Pons (tissue), 1 donor: ENCODE measurements around the gene MUC6.
A peak's percentile ranks its signal among the peaks of the same experiment; 100 is the strongest.
"Not testable (repeated sequence)": the region's sequence is repeated elsewhere in the genome, so short reads cannot be mapped to it uniquely, and the experiment has no call there.

Experiments
- DNase-seq: peaks from one replicate; pipeline ENCODE4 v3.0.0-alpha.2; 2016; ENCODE audit warnings: low spot score

The MUC6 gene

DNA sequence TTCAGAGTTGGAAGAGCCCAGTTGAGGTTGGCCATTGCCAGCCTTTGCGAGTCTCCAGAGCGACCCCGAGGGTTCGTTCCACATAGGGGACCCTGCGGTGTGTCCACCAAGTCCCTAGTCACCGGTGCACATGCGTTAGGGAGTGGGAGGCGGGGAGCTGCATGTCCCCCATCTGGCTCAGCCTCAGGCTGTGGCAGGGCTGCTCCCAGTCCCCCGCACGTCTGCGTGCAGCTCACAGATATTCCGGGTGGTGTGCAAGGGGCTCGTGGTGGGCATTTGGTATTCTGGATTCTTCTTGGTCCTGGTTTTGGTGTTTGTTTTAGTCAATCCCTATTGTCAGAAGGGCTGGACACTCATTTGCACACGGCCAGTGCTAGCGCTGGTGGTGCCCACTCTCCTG lies 48.8 kb downstream of the MUC6 start:
- no peak for DNase-seq

DNA sequence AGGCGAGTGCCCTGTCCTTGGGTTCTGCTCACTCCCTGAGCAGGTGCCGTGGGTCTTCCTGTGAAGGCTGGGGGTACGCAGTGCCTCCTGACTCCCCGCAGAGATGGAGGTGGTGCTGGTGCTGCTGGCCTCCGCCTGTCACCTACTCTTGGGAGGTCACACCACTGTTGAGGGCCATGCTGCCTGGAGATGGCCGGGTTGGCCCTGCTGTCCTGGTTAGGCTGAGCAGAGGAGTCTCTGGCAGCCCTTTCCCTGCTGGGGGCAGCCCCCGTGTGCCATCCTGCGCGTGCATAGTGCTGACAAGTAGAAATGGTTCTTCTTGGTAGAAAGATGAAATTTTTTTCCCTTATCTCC lies 49.6 kb downstream of the MUC6 start:
- DNase-seq = no peak

DNA sequence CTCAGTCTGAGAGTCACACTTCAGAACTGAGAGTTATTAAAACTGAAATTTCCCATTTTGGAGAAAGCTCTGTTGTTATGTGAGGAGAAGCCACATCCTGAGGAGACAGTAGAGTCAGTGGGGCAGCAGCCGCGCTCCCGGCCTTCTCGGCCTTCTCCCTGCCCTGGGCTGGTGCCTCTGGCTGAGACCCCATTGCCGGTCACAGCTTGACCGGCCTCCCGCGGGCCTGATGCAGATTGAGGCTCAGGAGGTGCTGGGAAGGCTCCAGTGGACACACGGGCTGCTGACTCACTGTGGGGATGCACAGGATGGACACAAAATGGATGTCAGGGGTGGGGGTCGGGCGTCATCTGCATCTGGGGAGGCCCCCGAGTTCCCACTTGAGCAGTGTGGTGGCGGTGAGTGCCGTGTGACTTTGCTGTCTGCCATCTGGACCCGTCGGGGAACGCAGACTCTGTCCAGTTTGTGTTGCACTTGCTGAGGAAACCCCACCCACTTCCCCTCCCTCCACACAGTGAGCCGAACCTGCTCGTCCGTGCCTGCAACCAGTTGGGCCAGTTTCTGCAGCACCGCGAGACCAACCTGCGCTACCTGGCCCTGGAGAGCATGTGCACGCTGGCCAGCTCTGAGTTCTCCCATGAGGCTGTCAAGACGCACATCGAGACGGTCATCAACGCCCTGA lies 50.1 kb downstream of the MUC6 start:
- no peak for DNase-seq

DNA sequence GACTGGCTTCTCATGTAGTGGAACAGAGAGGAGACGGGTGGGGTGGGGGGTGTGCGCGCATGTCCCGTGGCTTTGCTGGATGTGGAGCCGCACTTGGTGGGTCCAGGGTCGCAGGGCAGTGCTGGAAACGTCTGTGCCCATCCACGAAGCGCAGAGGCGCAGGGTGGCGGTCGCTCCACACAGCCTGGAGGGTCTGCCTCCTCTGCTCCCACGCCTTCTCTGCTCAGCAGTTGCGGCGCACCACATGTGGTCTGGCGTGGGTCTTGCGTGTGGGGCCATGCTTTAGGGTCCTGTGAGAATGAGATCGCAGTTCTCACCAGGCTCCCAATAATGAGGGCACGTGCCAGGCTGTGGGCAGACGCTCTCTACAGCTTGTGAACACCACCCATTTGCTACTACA lies 50.7 kb downstream of the MUC6 start:
- no peak for DNase-seq

DNA sequence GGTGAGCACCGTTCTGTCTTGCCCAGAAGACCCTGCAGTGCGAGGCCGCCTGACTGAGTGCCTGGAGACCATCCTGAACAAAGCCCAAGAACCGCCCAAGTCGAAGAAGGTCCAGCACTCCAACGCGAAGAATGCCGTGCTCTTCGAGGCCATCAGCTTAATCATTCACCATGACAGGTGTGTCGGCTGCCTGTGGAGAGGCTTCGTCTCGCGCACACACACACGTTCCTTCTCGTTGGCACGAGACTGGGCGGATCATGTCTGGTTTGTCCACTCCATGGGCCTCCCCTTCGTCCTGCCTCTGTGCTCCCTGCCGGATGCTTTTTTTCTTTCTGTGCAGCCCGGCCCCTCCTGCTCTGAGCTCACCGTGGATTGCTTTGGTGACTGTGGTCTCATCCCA lies 51.1 kb downstream of the MUC6 start:
- DNase-seq = no peak

DNA sequence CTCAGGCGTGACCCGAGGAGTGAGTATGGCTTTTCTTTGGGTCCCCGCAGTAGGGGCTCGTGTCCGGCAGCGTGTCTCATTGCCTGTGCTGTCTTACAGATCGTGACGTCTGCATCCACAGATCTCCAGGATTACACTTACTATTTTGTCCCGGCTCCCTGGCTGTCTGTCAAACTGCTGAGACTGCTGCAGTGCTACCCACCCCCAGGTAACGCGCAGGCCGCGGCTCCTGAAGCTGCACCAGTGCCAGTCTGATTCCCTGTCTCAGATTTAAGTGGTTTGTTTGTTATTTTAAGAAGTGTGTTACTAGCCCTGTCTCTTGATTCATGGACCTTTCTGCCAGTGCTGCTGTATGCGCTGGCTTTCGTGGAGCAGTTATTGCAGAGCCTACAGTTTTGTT lies 52.0 kb downstream of the MUC6 start:
- DNase-seq = no peak

DNA sequence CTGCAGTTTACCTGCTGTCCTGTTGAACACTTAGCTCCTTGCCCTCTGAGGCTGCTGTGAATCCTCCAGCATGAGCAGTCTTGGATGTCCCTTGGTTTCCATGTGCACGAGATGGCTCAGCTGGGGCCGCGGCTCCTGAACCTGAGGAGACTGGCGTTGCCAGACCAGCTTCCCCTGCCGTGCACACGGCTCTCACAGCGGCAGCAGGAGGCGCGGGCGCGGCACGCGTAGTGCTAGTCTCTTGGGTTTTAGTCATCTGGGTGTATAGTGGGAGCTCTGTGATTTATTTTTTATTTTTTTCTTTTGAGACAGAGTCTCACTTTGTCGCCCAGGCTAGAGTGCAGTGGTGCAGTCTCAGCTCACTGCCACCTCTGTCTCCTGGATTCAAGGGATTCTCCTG lies 54.8 kb downstream of the MUC6 start:
- DNase-seq = no peak

DNA sequence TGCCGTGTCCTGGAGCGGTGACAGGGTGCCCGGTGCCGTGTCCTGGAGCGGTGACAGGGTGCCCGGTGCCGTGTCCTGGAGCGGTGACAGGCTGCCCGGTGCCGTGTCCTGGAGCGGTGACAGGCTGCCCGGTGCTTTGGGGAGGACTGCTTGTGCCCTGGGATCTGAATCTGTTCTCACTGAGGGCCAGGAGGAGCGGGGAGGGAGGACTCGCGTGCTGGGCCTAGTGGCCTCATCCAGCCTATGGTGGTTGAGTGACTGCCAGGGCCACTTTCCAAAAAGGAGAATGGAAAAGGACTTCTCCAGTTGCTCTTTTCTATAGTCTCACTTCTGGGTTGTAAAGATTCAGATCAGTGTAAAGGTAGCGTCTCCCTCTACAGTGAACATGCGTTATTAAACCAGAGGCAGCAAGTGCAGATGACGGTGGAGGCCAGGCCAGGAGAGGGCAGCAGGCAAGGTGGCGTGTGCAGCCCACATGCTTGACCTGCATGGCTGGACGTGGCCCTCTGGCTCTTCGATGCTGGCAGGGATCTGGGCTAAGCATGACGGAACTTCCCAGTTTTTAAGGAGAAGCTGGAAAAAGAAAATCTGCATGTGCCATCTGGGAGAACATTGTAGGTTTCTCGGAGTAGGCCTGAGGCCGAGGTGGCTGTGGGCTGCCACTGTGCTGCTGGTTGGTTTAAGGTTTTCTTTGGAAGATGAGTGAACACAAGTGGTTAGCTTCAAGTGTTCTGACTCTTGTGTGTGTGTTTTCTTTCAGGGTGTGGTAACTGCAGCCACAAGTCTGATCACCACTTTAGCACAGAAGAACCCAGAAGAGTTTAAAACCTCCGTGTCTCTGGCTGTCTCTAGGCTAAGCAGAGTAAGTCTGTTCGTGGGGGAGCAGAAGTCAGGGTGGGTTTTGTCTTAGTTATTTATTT lies 55.8 kb downstream of the MUC6 start:
- DNase-seq = no peak

DNA sequence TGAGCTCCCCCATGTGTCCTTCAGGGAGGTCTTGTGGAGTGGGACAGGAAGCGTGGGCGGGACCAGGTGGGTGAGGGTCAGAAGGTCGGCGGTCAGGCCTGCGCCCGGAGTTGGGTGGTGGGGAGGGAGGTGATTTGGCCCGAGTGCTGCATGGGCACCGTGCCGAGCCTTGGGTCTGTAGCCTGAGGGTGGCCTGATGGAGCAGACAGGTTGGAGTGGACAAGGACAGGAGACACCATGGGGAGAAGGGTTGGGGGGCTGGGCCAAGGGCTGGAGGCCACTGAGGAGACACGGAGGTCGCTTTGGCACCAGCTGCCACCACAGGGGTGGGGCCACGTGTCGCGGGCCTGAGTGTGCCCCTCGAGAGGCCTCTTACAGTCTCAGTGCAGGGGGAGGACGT lies 57.7 kb downstream of the MUC6 start:
- DNase-seq = no peak

DNA sequence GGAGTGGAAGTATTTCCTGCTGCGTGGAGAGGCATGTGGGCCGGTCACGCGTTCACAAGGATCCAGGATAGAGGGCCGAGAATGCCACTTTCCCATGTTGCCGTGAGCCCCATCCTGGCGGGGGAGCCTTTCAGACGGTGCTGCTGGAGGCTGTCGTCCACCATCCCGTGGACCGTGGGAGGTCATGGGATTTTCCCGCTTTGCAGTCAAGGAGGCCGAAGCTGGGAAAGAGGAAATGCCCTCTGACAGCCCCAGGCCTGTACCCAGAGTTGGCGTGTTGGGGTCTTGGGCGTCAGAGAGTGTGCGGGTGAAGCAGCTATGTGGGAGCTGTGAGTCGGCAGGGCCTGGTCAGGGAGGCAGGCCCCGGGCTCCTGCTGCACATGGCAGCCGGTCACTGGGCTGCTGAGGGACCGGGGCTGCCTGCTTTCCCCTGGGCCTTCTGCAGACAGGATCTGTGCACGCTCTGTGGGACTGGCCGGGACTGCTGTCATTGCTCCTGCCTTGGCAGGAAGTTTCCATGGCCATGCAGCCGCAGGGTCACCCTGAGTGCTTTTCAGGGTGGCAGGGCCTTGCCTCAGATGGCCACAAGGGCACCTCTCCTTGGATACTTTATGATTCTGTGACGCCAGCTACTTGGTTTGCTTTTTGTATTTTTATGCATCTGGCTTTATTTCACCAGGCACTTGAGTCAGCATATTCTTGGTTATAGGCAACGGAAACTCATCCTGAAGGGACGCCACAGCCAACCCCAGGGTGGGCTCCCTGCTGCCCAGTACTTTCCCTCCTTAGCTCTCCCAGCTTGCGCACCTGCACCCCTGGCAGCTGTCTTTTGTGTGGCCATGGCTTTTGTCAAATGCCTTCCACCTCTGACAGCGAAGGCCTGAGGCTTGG lies 58.4 kb downstream of the MUC6 start:
- DNase-seq = no peak

DNA sequence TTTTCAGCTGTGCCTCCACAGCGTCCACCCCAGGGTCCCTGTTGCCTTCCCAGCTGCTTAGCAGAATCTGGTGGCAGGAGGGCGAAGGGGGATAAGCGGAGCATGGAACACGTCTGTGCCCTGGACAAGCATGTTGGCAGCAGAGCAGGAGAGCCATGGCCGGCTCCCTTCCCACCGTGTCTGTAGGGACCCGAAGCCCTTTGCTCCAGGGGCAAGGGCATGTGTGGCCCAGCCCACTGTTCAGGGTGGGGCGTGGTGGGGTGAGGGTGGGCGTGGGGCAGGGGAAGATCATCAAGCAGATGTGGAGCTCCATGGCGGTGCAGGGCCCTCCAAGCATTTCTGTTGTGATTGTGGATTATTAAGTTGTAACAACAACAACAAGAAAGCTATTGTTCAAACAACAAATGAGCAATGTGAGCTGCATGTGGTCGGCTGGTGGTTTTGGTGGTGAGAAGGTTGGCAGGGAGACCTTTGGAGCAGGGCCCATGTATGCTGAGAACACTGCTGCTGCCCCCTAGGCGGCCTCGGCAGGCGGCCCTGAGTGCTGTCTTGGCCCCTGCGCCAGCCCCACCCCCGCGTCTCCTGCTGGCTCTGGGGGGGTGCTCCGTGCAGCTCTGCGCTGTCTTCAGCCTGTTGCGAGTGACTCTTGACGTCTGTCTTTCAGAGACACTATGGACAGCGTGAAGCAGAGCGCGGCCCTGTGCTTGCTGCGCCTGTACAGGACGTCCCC lies 59.9 kb downstream of the MUC6 start:
- peak; percentile 90 for DNase-seq

DNA sequence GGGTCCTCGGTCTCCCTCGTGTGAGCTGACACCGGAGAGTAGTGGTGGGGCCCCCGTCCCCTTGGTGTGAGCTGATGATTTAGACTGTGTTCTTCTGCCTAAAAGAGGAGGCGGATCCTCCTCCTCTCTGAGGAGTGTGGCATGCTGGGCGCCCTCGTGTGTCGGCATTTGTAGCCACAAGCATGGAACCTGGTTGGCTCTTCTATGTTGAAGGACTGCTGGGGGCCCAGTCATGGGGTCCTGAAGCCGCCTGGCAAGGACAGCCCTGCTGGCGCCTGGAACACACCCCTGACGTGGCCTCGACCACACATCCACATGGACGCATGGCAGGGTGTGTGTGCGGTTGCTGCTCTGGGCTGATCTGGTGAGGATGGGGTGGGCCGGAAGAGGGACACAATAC lies 60.7 kb downstream of the MUC6 start:
- DNase-seq = no peak

DNA sequence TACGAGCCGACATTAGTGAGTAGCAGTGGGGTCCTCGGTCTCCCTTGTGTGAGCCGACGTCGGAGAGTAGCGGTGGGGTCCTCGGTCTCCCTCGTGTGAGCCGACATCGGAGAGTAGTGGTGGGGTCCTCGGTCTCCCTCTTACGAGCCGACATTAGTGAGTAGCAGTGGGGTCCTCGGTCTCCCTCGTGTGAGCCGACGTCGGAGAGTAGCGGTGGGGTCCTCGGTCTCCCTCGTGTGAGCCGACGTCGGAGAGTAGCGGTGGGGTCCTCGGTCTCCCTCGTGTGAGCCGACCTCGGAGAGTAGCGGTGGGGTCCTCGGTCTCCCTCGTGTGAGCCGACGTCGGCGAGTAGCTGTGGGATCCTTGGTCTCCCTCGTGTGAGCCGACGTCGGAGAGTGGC lies 61.1 kb downstream of the MUC6 start:
- DNase-seq = not testable (repeated sequence)

DNA sequence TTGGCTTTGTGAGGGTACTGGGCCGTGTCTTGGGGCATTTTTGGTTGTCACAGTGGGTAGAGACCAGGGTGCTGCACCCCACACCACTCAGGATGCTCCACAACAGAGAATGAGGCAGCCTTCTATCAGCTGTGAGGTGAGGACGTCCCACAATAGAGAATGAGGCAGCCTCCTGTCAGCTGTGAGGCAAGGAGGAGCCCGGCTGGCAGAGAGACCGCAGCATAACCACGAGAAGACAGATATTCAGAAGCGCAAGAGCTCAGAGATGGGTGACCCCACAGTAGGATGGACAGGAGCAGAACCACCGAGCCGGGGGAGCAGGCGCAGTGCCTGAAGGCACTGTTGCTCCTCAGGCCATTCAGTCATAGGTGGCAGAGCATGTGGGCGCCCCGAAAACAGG lies 63.3 kb downstream of the MUC6 start:
- no peak for DNase-seq

DNA sequence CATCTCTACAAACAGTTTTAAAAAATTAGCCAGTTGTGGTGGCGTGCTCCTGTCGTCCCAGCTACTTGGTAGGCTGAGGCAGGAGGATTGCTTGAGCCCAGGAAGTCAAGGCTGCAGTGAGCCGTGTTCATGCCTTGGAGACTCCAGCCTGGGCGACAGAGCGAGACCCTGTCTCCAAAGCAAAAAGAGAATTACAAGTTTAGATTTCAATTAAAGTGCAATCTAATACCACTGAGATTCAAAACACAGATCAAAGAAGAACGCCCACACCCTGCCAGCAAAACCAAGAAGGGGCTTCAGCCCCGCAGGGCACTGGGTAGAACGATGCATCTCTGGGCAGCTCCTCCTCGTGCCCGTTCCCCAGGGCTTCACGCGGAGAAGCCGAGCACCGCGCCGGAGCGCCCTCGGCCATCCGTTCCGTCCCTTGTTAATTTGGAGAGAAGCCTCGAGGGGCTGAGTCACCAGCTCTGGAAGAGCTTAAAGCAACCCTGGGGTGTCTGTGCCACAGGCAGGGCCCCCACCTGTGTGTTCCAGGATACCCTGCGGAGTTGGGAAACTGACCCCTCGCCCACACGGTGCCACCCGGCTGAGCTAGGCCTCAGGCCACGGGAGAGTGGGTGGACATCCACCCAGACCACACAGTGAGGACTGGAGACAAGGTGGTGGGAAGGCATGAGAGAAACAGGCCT lies 63.9 kb downstream of the MUC6 start:
- no peak for DNase-seq

DNA sequence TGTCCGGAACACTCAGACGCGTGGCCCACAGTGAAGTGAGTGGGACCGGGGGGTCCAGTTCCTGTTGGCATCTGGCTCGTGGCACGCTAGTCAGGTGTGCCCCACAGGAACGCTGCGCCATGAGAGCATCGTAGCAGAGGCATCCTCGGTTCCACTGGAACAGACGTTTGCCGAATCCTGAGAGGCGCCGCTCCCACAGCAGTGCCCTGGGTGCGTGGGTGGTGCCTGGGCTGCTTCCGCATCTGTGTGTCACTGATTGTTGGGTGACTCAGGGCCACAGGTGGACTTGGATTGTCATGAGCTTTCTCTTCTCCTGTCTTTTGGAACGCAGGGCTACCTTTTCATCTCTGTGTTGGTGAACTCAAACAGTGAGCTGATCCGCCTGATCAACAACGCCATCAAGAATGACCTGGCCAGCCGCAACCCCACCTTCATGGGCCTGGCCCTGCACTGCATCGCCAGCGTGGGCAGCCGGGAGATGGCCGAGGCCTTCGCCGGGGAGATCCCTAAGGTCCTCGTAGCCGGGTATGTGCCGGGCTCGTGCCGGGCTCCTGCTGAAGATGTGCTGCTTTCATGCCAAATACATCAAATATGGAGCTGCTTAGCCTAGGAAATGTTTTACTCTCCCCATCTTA lies 64.7 kb downstream of the MUC6 start:
- DNase-seq = no peak

DNA sequence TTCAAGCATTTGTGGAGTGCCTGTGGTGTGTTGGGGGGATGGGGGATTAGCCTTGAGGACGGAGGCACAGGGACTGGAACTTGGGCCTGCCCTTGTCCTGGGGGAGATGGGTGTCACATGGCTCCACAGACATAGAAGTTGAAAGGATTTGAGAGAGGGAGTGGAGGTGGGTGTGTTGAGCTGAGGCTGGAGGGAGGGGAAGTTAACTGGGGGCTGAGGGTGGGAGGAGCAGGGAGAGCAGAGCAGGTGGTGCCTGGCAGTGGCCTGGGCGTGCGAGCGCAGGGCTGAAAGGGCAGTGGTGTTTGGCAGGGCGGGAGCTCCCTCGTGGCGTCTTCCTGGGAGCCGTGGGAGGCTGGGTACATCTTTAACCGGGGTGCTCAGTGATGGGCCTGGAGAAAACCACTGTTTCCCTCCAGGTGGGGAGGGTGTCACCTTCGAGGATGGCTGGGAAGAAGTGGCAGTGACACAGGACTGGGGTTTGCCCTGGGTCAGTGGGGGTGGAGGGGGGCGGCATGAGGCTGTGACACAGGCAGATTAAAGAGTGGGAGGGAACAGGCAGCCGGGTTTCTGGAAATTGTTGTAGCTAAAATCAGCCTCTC lies 65.3 kb downstream of the MUC6 start:
- DNase-seq = no peak

DNA sequence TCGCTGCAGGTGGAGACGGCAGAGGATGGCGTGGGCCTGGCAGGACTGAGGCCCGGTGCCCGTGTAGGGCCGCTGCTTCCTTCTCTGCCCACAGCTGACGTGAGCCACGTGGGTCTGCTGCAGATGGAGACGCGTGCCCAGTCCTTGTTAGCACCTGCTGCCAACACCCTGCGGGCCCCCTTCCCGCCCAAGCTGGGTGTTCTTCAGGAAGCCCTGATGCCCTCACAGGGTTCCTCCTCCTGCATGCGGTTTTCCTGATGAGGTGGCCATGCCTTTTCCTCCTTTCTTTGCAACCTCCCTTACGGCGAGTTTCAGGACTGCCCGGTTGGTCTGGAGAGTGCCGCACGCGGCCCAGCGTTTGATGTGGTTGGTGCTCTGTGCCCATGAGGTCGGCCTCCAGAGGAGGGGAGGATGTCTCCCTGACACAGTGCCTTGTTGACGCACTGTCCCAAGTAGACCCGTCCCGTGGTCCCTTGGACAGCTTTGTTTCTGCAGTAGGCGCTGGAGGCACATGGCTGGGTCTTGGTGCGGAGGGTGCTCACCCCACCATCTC lies 66.1 kb downstream of the MUC6 start:
- DNase-seq = no peak

DNA sequence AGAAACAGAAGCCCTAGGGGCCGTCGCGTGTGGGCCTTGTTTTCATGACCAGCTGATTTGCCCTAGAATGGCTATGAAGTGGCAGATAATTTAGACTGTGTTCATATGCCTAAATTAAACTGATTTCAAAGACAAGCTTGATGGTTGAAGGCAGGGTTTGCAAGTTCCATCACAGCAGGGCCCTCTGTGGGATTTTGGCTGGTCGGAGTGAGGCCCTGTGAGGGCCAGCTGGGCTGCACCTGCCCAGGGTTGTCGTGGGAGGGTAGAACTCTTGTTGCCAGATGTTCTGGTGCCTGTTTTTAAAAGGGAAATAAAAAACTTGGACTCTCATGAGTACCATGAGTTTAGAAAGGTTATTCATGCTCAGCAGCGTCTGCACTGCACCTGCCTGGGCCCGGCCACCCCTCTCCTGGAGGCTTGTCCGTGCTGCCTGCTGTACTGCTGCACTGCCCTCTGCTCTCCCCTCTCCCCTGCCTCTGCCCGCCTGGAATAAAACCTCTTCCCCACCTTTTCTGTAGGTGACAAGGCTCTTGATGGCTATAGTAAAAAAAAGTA lies 66.8 kb downstream of the MUC6 start:
- DNase-seq = no peak

DNA sequence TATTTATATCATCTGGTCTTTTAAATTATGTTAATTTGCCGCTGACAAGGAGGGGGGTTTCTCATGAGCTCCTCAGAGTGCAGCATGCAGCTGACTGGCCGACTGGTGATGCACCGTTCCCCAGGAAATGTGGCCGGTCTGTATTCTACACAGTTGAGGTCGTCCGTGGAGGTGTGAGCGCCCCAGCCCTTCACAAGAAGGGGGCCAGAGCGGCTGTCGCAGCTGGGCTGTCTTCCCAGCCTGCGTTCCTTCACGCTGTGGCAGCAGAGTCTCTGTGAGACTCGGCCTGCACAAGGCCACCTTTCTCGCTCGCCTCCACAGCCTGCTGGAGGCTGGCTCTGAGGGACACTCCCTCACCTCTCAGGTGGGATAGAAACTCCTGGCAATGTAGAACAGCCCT lies 67.7 kb downstream of the MUC6 start:
- no peak for DNase-seq
